ENCODE data around the gene MASP2.

DNA sequence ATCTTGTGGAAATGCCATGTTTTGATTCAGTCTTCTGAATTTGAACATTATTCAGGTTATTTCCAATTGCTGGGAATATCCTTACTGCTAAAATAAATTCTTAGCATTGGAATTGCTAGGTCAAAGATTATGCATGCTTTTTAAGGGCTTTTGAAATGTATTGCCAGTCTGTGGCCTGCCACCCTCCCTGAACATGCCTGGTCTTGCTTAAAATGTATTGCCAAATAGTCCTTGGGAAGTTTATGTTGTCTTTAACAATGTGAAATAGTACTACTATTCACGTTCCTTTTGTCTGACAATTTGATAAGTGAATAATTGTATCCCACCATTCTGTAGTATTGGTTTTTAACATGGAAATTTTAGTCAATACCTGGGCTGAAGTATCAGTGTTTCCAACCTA lies 21.0 kb downstream of the MASP2 start:
- TF ChIP-seq, protein P1, sequence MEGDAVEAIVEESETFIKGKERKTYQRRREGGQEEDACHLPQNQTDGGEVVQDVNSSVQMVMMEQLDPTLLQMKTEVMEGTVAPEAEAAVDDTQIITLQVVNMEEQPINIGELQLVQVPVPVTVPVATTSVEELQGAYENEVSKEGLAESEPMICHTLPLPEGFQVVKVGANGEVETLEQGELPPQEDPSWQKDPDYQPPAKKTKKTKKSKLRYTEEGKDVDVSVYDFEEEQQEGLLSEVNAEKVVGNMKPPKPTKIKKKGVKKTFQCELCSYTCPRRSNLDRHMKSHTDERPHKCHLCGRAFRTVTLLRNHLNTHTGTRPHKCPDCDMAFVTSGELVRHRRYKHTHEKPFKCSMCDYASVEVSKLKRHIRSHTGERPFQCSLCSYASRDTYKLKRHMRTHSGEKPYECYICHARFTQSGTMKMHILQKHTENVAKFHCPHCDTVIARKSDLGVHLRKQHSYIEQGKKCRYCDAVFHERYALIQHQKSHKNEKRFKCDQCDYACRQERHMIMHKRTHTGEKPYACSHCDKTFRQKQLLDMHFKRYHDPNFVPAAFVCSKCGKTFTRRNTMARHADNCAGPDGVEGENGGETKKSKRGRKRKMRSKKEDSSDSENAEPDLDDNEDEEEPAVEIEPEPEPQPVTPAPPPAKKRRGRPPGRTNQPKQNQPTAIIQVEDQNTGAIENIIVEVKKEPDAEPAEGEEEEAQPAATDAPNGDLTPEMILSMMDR (IDR thresholded peaks at IDR 0.05) = no peak
- TF ChIP-seq POLR2A (IDR thresholded peaks at IDR 0.05) (no peak), EP300 (IDR thresholded peaks at IDR 0.05) (no peak)

Measured in tibial nerve (tissue), 4 donors.